GM12878 (cell line): ENCODE data around the gene FCRL6. TPM values are rescaled to one million over a fixed set of nuclear protein-coding genes. Genes with fewer than 3 reads are reported as not detected.

ENCODE experiments used
- ATAC-seq: fragments of 200-7000 bp; cut with Tn5 transposase; 3 replicates; pipeline ENCODE4 v1.9.1; 2020; ENCODE audit warnings: mild to moderate bottlenecking, moderate library complexity
- BruUV-seq: library from RNA; stranded (reverse); fragments of 400-500 nt; replicated peaks from 2 replicates; lab custom pipeline; 2021; lab: Mats Ljungman, UMichigan
- CTCF ChIA-PET: fragments of 300-600 bp; sonication (Branson Sonifier 250); formaldehyde crosslinking; extraction: SDS; loops from one replicate; lab custom pipeline; 2021; ENCODE audit warnings: inconsistent platforms; lab: Yijun Ruan, JAX
- POLR2A ChIA-PET: fragments of 350-600 bp; formaldehyde crosslinking; extraction: SDS; loops from one replicate; lab custom pipeline; 2021; ENCODE audit warnings: inconsistent platforms; lab: Charles Lee
- RAD21 ChIA-PET: fragments of 300-600 bp; sonication (Branson Sonifier 250); formaldehyde crosslinking; loops from one replicate; lab custom pipeline; 2023; ENCODE audit warnings: antibody characterized with exemption; ENCODE audit not compliant: unreplicated experiment; lab: Charles Lee
- SMC1A ChIA-PET: fragments of 300-600 bp; sonication (Branson Sonifier 250); formaldehyde crosslinking; loops from one replicate; lab custom pipeline; 2023; ENCODE audit not compliant: unreplicated experiment, uncharacterized antibody; lab: Charles Lee
- DNase-seq: peaks from one replicate; pipeline ENCODE4 v3.0.0-alpha.2; 2011; ENCODE audit warnings: low read depth, low spot score
- FAIRE-seq: peaks from 3 replicates; lab custom pipeline; 2011; peaks lifted over from hg19 to GRCh38; lab: Jason Lieb, UNC
- H2AFZ ChIP-seq: 2 replicates; pipeline ENCODE4 v1.6.0; 2011; ENCODE audit warnings: low read depth, low read length, control low read depth; ENCODE audit not compliant: control insufficient read depth
- H3K27ac ChIP-seq: 2 replicates; pipeline ENCODE4 v1.5.1; 2011; ENCODE audit warnings: control low read depth; ENCODE audit not compliant: control insufficient read depth, insufficient read depth
- H3K27me3 ChIP-seq, 2 experiments: replicated peaks in 1 of 2; 2 replicates each; pipeline versions ENCODE4 v1.6.0 to v1.6.1; 2011; ENCODE audit warnings: low read length in 1 of 2; ENCODE audit not compliant: control insufficient read depth in 2 of 2, insufficient read depth in 2 of 2
- H3K36me3 ChIP-seq, 2 experiments: 2 replicates each; pipeline ENCODE4 v1.5.1; 2011; ENCODE audit warnings: low read length in 1 of 2; ENCODE audit not compliant: control insufficient read depth in 2 of 2, insufficient read depth in 2 of 2
- H3K4me1 ChIP-seq: 2 replicates; pipeline ENCODE4 v1.6.1; 2011; ENCODE audit warnings: mild to moderate bottlenecking, low read length, moderate library complexity, mixed read lengths; ENCODE audit not compliant: control insufficient read depth, insufficient read depth
- H3K4me2 ChIP-seq: 2 replicates; pipeline ENCODE4 v1.6.0; 2011; ENCODE audit warnings: control low read depth; ENCODE audit not compliant: control insufficient read depth, insufficient read depth
- H3K4me3 ChIP-seq: fragments of 200-600 bp; sonication (generic); 2 replicates; pipeline ENCODE4 v1.5.1; 2016
- H3K79me2 ChIP-seq: 2 replicates; pipeline ENCODE4 v1.6.0; 2011; ENCODE audit warnings: low read length; ENCODE audit not compliant: control insufficient read depth, insufficient read depth
- H3K9ac ChIP-seq: 2 replicates; pipeline ENCODE4 v1.8.0; 2011; ENCODE audit warnings: low read length, control low read depth, mixed read lengths; ENCODE audit not compliant: control insufficient read depth, insufficient read depth
- H3K9me3 ChIP-seq: replicated peaks from 3 replicates; pipeline ENCODE4 v1.5.1; 2011; ENCODE audit warnings: mild to moderate bottlenecking, low read length; ENCODE audit not compliant: control insufficient read depth, insufficient read depth
- H4K20me1 ChIP-seq: 2 replicates; pipeline ENCODE4 v1.6.0; 2011; ENCODE audit not compliant: control insufficient read depth, insufficient read depth
- ETV6 ChIP-seq, 2 experiments: fragments of 450-650 bp in 1 of 2; IDR thresholded peaks in 1 of 2; conservative IDR thresholded peaks in 1 of 2; 2 replicates each; pipeline ENCODE4 v1.6.1; 2014; ENCODE audit warnings: antibody characterized with exemption in 1 of 2, borderline replicate concordance in 1 of 2, low read depth in 1 of 2, mild to moderate bottlenecking in 1 of 2, moderate library complexity in 1 of 2
- KLF5 ChIP-seq: fragments of 450-650 bp; IDR thresholded peaks from 2 replicates; pipeline ENCODE4 v1.6.1; 2014; ENCODE audit warnings: mild to moderate bottlenecking; ENCODE audit not compliant: partially characterized antibody
- POU2F2 ChIP-seq: IDR thresholded peaks from 3 replicates; pipeline ENCODE4 v1.6.1; 2011; ENCODE audit warnings: low read depth, mild to moderate bottlenecking, low read length, borderline replicate concordance
- SMAD1 ChIP-seq: fragments of 450-650 bp; IDR thresholded peaks from 2 replicates; pipeline ENCODE4 v1.6.1; 2018; ENCODE audit warnings: mild to moderate bottlenecking, low read depth; ENCODE audit not compliant: partially characterized antibody
- SMAD5 ChIP-seq: IDR thresholded peaks from 2 replicates; pipeline ENCODE4 v1.6.1; 2016; ENCODE audit warnings: antibody characterized with exemption, low read depth
- STAT1 ChIP-seq: fragments of 450-650 bp; conservative IDR thresholded peaks from 2 replicates; pipeline ENCODE4 v1.6.1; 2014; ENCODE audit warnings: antibody characterized with exemption, mild to moderate bottlenecking
- ZNF384 ChIP-seq: IDR thresholded peaks from 2 replicates; pipeline ENCODE4 v1.6.1; 2012; ENCODE audit warnings: low read depth, mild to moderate bottlenecking, low read length, improper control_type of control experiment, borderline replicate concordance
- WGBS: methylation state at CpG from one replicate; pipeline ENCODE4 v1.1.6; 2016; ENCODE audit warnings: low lambda C conversion rate; ENCODE audit not compliant: insufficient replicate concordance, insufficient coverage; ENCODE audit errors: missing lambda C conversion rate; 5-methylcytosine and 5-hydroxymethylcytosine counted together
- in situ Hi-C: fragments of 300-500 bp; cut with MboI; formaldehyde crosslinking; loops from 9 replicates; pipeline ENCODE4 v1.14.3; 2018; ENCODE audit warnings: mixed read lengths
- intact Hi-C: fragments of 100-400 bp; cut with micrococcal nuclease; formaldehyde crosslinking; loops from one replicate; pipeline ENCODE4 v1.14.2; 2022; ENCODE audit not compliant: unreplicated experiment
- polyA plus RNA-seq, 11 experiments: library from polyadenylated mRNA; depleted of rRNA in 4 of 11; unstranded in 6 of 11; stranded (reverse) in 5 of 11; fragments of >200 nt; fragmentation: Nextera tagmentation in 4 of 11; fragmentation: Illumina TruSeq in 1 of 11; extraction: Ambion mirVana in 4 of 11; extraction: Trizol in 1 of 11; gene quantifications; 1 replicate in 1 of 11; 2 replicates in 10 of 11; pipeline versions ENCODE4 v1.2.1 to v1.2.3, GENCODE V29; 2011 to 2016; ENCODE audit warnings: inconsistent platforms in 2 of 11, missing spikeins in 2 of 11, low read depth in 1 of 11
- total RNA-seq, 4 experiments: library from RNA; depleted of rRNA in 3 of 4; stranded (reverse); fragments of >200 nt in 3 of 4; fragmentation: Illumina TruSeq in 1 of 4; extraction: Trizol in 1 of 4; gene quantifications; 2 replicates each; pipeline versions ENCODE4 v1.2.1 to v1.2.3, GENCODE V29; 2013 to 2021
- TF ChIP-seq, protein P1 (sequence below): fragments of 450-650 bp; formaldehyde crosslinking; IDR thresholded peaks from 2 replicates; pipeline ENCODE4 v1.4.0; 2020; ENCODE audit warnings: mild to moderate bottlenecking, moderate library complexity
- TF ChIP-seq, protein P2 (sequence below): fragments of 450-650 bp; IDR thresholded peaks from 2 replicates; pipeline ENCODE4 v1.6.1; 2016; ENCODE audit warnings: mild to moderate bottlenecking
- TF ChIP-seq, protein P3 (sequence below): IDR thresholded peaks from 2 replicates; pipeline ENCODE4 v1.6.1; 2011; ENCODE audit warnings: borderline replicate concordance, low read depth, mild to moderate bottlenecking, moderate library complexity, mixed read lengths, low read length; ENCODE audit not compliant: insufficient read depth; ENCODE audit errors: extremely low read length

FCRL6 gene
- total and polyA plus RNA-seq, 10 of the 15 experiments (the other 5 are each of a cell fraction or from before 2014, with no cell fraction given), result 0.04 to 0.16 (median 0.11) TPM; not detected in 7

DNA sequence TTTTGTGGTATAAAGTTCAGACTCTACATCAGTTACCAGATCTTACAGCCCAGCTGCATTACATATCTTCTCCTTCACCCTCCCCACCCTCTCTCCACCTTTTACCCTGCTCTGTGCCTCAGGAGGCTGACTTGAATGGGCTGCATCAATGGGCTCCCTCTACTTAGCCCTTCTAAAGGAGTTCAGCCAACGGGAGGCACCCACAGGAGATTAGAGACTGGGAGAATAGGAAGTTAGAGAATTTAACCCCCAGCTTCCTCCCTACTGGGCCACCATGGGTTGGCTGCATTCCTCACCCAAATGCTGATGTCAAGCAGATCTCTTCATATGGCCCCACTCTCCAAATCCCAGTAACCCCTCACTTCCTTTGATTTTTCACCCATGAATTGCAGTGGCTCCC, 38.5 kb upstream of the FCRL6 start (continued):
- TF ChIP-seq, protein P1, sequence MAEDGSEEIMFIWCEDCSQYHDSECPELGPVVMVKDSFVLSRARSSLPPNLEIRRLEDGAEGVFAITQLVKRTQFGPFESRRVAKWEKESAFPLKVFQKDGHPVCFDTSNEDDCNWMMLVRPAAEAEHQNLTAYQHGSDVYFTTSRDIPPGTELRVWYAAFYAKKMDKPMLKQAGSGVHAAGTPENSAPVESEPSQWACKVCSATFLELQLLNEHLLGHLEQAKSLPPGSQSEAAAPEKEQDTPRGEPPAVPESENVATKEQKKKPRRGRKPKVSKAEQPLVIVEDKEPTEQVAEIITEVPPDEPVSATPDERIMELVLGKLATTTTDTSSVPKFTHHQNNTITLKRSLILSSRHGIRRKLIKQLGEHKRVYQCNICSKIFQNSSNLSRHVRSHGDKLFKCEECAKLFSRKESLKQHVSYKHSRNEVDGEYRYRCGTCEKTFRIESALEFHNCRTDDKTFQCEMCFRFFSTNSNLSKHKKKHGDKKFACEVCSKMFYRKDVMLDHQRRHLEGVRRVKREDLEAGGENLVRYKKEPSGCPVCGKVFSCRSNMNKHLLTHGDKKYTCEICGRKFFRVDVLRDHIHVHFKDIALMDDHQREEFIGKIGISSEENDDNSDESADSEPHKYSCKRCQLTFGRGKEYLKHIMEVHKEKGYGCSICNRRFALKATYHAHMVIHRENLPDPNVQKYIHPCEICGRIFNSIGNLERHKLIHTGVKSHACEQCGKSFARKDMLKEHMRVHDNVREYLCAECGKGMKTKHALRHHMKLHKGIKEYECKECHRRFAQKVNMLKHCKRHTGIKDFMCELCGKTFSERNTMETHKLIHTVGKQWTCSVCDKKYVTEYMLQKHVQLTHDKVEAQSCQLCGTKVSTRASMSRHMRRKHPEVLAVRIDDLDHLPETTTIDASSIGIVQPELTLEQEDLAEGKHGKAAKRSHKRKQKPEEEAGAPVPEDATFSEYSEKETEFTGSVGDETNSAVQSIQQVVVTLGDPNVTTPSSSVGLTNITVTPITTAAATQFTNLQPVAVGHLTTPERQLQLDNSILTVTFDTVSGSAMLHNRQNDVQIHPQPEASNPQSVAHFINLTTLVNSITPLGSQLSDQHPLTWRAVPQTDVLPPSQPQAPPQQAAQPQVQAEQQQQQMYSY, result no peak
- TF ChIP-seq KLF5, result no peak
- TF ChIP-seq, all 136 proteins: peak for 0

DNA sequence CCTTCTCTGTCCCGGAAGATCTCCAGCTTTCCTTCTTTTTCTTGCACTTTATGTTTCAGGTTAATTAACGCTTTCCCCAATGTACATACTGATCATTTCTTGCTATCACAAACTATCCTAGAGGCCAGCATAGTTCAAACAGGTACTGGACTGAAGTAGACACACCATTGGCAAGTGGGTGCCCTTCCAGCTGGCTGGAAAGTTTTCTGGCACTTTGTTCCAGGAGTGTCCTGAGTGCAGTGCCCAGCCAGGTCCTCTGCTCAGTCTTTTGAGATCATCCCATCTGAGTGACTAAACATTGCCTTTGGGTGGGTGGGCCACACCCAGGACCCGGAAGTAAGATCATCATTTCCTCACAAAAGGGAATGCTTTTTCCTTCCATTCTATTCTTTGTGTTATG, 36.4 kb upstream of the FCRL6 start:
- no peak for DNase-seq
- ATAC-seq, result no peak
- no TSS peak for BruUV-seq
- RAD21 ChIA-PET, result no interaction called here
- no peak overlapping the region for H2AFZ ChIP-seq
- CTCF ChIA-PET, result no interaction called here
- intact Hi-C loops, result no loop called here
- SMC1A ChIA-PET, result interaction anchor here (0.6 kb wide), 1 partner anchor 8 kb away, joined by 3 read pairs; no protein-coding TSS in a partner anchor
- TF ChIP-seq, protein P2, sequence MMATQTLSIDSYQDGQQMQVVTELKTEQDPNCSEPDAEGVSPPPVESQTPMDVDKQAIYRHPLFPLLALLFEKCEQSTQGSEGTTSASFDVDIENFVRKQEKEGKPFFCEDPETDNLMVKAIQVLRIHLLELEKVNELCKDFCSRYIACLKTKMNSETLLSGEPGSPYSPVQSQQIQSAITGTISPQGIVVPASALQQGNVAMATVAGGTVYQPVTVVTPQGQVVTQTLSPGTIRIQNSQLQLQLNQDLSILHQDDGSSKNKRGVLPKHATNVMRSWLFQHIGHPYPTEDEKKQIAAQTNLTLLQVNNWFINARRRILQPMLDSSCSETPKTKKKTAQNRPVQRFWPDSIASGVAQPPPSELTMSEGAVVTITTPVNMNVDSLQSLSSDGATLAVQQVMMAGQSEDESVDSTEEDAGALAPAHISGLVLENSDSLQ, result no peak
- TF ChIP-seq ZNF384 (no peak), POU2F2 (no peak), SMAD1 (no peak), ETV6 (conservative IDR thresholded peaks at IDR 0.05 in 1 of 2, IDR thresholded peaks at IDR 0.05 in 1 of 2; ENCODE audit: borderline replicate concordance in 1 of 2, low read depth in 1 of 2) (no peak), SMAD5 (no peak), STAT1 (no peak)
- TF ChIP-seq, protein P3, sequence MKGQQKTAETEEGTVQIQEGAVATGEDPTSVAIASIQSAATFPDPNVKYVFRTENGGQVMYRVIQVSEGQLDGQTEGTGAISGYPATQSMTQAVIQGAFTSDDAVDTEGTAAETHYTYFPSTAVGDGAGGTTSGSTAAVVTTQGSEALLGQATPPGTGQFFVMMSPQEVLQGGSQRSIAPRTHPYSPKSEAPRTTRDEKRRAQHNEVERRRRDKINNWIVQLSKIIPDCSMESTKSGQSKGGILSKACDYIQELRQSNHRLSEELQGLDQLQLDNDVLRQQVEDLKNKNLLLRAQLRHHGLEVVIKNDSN, result no peak
- H3K4me1 ChIP-seq, result no peaks in the 10 kb centered on the region
- FAIRE-seq, result no peak
- in situ Hi-C loops, result no loop called here
- H4K20me1 ChIP-seq, result no peaks in the 10 kb centered on the region
- H3K79me2 ChIP-seq, result no peaks in the 10 kb centered on the region
- H3K4me3 ChIP-seq, result no peak overlapping the region
- no peaks in the 10 kb centered on the region for H3K36me3 ChIP-seq
- H3K9ac ChIP-seq, result no peak overlapping the region
- no peaks in the 10 kb centered on the region for H3K27me3 ChIP-seq
- WGBS, result 30% methylated on average over 3 of the region's 3 CpGs
- H3K27ac ChIP-seq, result no peak overlapping the region
- no peaks in the 10 kb centered on the region for H3K9me3 ChIP-seq
- POLR2A ChIA-PET, result no interaction called here
- H3K4me2 ChIP-seq, result no peak overlapping the region
